Neural progenitor cell (in vitro differentiated cells): ENCODE data around the gene CAMK2N1. TPM values are rescaled to one million over a fixed set of nuclear protein-coding genes. Genes with fewer than 3 reads are reported as not detected.

ENCODE experiments used
- DNase-seq: peaks from one replicate; pipeline ENCODE4 v3.0.0-alpha.2; 2016; ENCODE audit warnings: low spot score
- H2AFZ ChIP-seq: fragments of 200-600 bp; sonication (generic); replicated peaks from 2 replicates; pipeline ENCODE4 v1.6.1; 2016; ENCODE audit warnings: antibody characterized with exemption
- H3F3A ChIP-seq: fragments of 200-600 bp; sonication (generic); 2 replicates; pipeline ENCODE4 v1.6.1; 2016; ENCODE audit warnings: antibody characterized with exemption, low read depth
- H3K27ac ChIP-seq: fragments of 200-600 bp; sonication (generic); 2 replicates; pipeline ENCODE4 v1.5.1; 2016; ENCODE audit warnings: mild to moderate bottlenecking
- H3K27me3 ChIP-seq: fragments of 200-600 bp; sonication (generic); 2 replicates; pipeline ENCODE4 v1.6.1; 2016; ENCODE audit warnings: mild to moderate bottlenecking, moderate library complexity
- H3K36me3 ChIP-seq: fragments of 200-600 bp; sonication (generic); 2 replicates; pipeline ENCODE4 v1.5.1; 2016
- H3K4me1 ChIP-seq: fragments of 200-600 bp; sonication (generic); 2 replicates; pipeline ENCODE4 v1.6.1; 2016; ENCODE audit warnings: mixed run types
- H3K4me2 ChIP-seq: fragments of 200-600 bp; sonication (generic); 2 replicates; pipeline ENCODE4 v1.6.1; 2016
- H3K4me3 ChIP-seq: fragments of 200-600 bp; sonication (generic); 2 replicates; pipeline ENCODE4 v1.5.1; 2016
- H3K79me2 ChIP-seq: fragments of 200-600 bp; sonication (generic); 2 replicates; pipeline ENCODE4 v1.6.1; 2016; ENCODE audit warnings: low read depth
- H3K9ac ChIP-seq: fragments of 200-600 bp; sonication (generic); 2 replicates; pipeline ENCODE4 v1.6.1; 2016
- H3K9me3 ChIP-seq: fragments of 200-600 bp; sonication (generic); 2 replicates; pipeline ENCODE4 v1.5.1; 2016; ENCODE audit warnings: low read depth
- H4K20me1 ChIP-seq: fragments of 200-600 bp; sonication (generic); 2 replicates; pipeline ENCODE4 v1.6.1; 2016; ENCODE audit warnings: low read depth
- H3K27ac Mint-ChIP-seq: 3 replicates; pipeline ENCODE4 v1.8.0; 2021; ENCODE audit warnings: mixed read lengths
- H3K27me3 Mint-ChIP-seq: 2 replicates; pipeline ENCODE4 v1.8.0; 2022; ENCODE audit warnings: low read depth, mild to moderate bottlenecking, inconsistent platforms, moderate library complexity, mixed read lengths; ENCODE audit not compliant: insufficient read depth
- H3K36me3 Mint-ChIP-seq: 3 replicates; pipeline ENCODE4 v1.8.0; 2021; ENCODE audit warnings: mixed read lengths
- H3K4me1 Mint-ChIP-seq: 3 replicates; pipeline ENCODE4 v1.8.0; 2021; ENCODE audit warnings: mixed read lengths
- H3K4me3 Mint-ChIP-seq: 3 replicates; pipeline ENCODE4 v1.8.0; 2021; ENCODE audit warnings: mild to moderate bottlenecking, moderate library complexity, mixed read lengths
- H3K9me3 Mint-ChIP-seq: 3 replicates; pipeline ENCODE4 v1.8.0; 2020; ENCODE audit warnings: mixed read lengths
- CTCF ChIP-seq: fragments of 200-600 bp; sonication (generic); IDR thresholded peaks from 2 replicates; pipeline ENCODE4 v1.5.1; 2017; ENCODE audit warnings: antibody characterized with exemption, mild to moderate bottlenecking
- EZH2 ChIP-seq: fragments of 200-600 bp; sonication (generic); IDR thresholded peaks from 2 replicates; pipeline ENCODE4 v1.6.1; 2017; ENCODE audit warnings: antibody characterized with exemption, mild to moderate bottlenecking, moderate library complexity
- EZH2phosphoT487 ChIP-seq: fragments of 200-600 bp; sonication (generic); IDR thresholded peaks from 2 replicates; pipeline ENCODE4 v1.6.1; 2017; ENCODE audit warnings: antibody characterized with exemption
- total RNA-seq: library from RNA; depleted of rRNA; stranded (reverse); fragments of >200 nt; gene quantifications from 2 replicates; pipeline ENCODE4 v1.2.3, GENCODE V29; 2015; ENCODE audit warnings: low replicate concordance

The CAMK2N1 gene
- total RNA-seq, 1 donor from 2014 or later: 11.4 TPM

DNA sequence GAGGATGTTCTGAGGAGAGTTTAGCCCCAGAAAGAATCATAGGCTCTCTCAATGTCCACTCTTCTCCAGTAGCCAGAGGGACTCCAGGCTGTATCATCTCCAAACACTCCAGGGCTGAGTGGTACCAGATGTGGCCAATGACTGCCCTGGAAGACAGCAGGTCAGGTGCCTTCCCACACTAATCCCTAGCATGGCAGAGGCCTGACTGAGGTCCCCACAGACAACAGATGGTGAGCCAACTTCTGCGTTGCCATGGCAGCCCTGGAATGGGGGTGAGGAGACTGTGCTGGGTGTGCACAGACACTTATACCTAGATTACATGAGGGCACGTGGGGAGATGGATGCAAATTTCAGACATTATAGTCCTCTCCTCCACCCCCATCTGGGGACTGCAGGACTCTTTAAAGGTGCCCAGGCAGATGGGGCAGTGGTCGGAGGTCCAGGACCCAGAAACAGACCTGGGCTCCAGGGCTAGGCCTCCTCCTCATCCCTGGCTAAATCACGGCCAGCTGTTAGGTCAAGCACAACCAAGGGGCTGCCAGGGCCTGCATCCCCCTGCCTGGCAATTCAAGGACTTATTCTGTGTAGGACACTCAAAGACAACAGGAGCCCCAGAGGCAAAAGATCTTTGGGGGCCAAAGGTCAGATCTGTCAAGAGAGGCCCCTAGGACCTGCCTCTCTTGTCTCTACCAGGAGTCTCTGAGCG is 42.9 kb downstream of the CAMK2N1 start:
- Mint-ChIP-seq H3K4me3 (no peak overlapping the region), H3K36me3 (no peaks in the 10 kb centered on the region), H3K9me3 (no peaks in the 10 kb centered on the region), H3K27ac (no peak overlapping the region), H3K27me3 (peaks cover 13% of the 10 kb centered on the region), H3K4me1 (peaks cover 27% of the 10 kb centered on the region)
- H3K79me2 ChIP-seq: no peaks in the 10 kb centered on the region
- TF ChIP-seq EZH2 (no peak), EZH2phosphoT487 (no peak), CTCF (no peak)
- H4K20me1 ChIP-seq: no peaks in the 10 kb centered on the region
- H3K27ac ChIP-seq: no peak overlapping the region
- H3K36me3 ChIP-seq: no peaks in the 10 kb centered on the region
- no peak overlapping the region for H3K9ac ChIP-seq
- H2AFZ ChIP-seq: no peak overlapping the region
- H3K4me3 ChIP-seq: no peak overlapping the region
- peaks cover 23% of the 10 kb centered on the region for H3K4me1 ChIP-seq
- H3K4me2 ChIP-seq: no peak overlapping the region
- no peak for DNase-seq
- H3F3A ChIP-seq: peaks cover 12% of the 10 kb centered on the region
- H3K27me3 ChIP-seq: peaks cover 2% of the 10 kb centered on the region
- H3K9me3 ChIP-seq: no peaks in the 10 kb centered on the region

DNA sequence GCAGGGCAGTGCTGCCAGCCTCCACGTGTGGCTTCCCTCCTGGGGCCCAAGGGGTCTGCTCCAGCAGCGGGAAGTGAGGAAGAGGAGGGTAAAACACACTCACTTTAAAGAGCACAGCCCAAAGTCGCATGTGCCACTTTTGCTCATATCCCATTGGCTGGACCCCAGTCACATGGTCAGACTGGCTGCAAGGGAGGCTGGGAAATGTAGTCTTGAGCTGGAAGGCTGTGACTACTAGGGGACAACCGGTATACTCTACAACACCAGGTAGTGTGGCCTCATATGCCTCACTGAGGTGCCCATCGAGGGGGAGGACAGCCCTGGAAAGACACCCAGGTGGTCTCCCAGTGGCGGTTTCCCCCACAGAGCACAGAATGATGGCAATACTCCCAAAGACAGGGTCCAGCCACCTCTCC is 45.2 kb downstream of the CAMK2N1 start:
- H3K27ac ChIP-seq: no peak overlapping the region
- no peak overlapping the region for H3K4me3 ChIP-seq
- peaks cover 10% of the 10 kb centered on the region for H3K27me3 Mint-ChIP-seq
- H3K4me3 Mint-ChIP-seq: no peak overlapping the region
- H3F3A ChIP-seq: peaks cover 8% of the 10 kb centered on the region
- no peaks in the 10 kb centered on the region for H4K20me1 ChIP-seq
- H3K79me2 ChIP-seq: no peaks in the 10 kb centered on the region
- H3K27ac Mint-ChIP-seq: no peak overlapping the region
- H3K36me3 ChIP-seq: no peaks in the 10 kb centered on the region
- H3K4me1 Mint-ChIP-seq: peaks cover 13% of the 10 kb centered on the region
- H3K9me3 ChIP-seq: no peaks in the 10 kb centered on the region
- peaks cover 13% of the 10 kb centered on the region for H3K4me1 ChIP-seq
- H2AFZ ChIP-seq: peak overlapping the region; percentile 38
- peak; percentile 71 for DNase-seq
- no peak overlapping the region for H3K9ac ChIP-seq
- H3K4me2 ChIP-seq: no peak overlapping the region
- TF ChIP-seq CTCF (no peak), EZH2phosphoT487 (no peak), EZH2 (no peak)
- H3K27me3 ChIP-seq: peaks cover 14% of the 10 kb centered on the region
- H3K36me3 Mint-ChIP-seq: no peaks in the 10 kb centered on the region
- H3K9me3 Mint-ChIP-seq: no peaks in the 10 kb centered on the region

DNA sequence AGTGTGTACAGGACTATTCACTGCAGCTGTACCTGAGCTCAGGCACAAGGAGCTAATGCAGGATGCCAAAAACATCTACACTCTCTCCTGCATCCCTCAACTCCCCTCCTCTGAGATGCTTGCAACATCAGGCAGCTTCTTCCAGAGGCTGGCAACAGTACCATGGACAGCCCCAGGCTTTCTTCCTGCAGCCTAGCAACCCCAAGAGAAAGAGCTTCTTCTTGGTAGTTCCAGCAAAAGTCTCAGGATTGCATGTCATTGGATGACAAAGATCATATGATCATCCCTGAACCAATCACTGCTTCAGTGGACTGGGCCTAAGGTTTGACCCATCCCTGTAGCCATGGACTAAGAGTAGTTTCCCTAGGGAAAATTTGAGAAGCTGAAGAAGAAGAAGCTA is 46.7 kb downstream of the CAMK2N1 start:
- Mint-ChIP-seq H3K36me3 (no peaks in the 10 kb centered on the region), H3K4me3 (no peak overlapping the region), H3K27me3 (peaks cover 14% of the 10 kb centered on the region), H3K27ac (no peak overlapping the region), H3K9me3 (no peaks in the 10 kb centered on the region), H3K4me1 (peaks cover 11% of the 10 kb centered on the region)
- peaks cover 23% of the 10 kb centered on the region for H3K27me3 ChIP-seq
- peaks cover 9% of the 10 kb centered on the region for H3K4me1 ChIP-seq
- no peaks in the 10 kb centered on the region for H3K79me2 ChIP-seq
- H2AFZ ChIP-seq: no peak overlapping the region
- H3K4me3 ChIP-seq: no peak overlapping the region
- no peak overlapping the region for H3K4me2 ChIP-seq
- H3K36me3 ChIP-seq: no peaks in the 10 kb centered on the region
- no peaks in the 10 kb centered on the region for H3K9me3 ChIP-seq
- H3F3A ChIP-seq: peaks cover 5% of the 10 kb centered on the region
- DNase-seq: peak; percentile 65
- H4K20me1 ChIP-seq: no peaks in the 10 kb centered on the region
- no peak for TF ChIP-seq EZH2phosphoT487
- TF ChIP-seq CTCF: no peak
- no peak for TF ChIP-seq EZH2
- no peak overlapping the region for H3K27ac ChIP-seq
- H3K9ac ChIP-seq: no peak overlapping the region
